Measurements from ENCODE around the gene LHCGR.
"Not testable (repeated sequence)": the region's sequence is repeated elsewhere in the genome, so short reads cannot be mapped to it uniquely, and the experiment has no call there.

LHCGR gene

DNA sequence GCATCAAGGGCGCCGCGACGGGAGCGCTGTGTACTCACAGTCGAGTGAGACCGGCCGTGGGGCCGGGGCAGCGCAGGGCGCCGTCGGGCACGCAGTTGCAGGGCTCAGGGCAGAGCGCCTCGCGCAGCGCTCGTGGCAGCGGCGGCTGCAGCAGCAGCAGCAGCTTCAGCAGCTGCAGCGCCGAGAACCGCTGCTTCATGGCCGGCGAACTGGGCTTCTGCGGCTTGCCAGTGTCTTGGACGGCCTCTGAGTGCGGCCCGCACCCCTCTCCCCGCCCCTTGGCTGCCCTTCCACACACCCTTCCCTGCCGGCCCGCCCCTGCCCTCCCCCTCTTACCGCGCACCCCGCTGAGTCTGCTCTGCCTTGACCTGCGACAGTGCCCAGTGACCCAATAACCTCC is at the start of gene LHCGR:
Gene LHCGR, minus strand, starts transcription at position 252 of the 400 bp plus-strand sequence. Its CDS starts 53 bp downstream, at position 199.
- no peak for DNase-seq

DNA sequence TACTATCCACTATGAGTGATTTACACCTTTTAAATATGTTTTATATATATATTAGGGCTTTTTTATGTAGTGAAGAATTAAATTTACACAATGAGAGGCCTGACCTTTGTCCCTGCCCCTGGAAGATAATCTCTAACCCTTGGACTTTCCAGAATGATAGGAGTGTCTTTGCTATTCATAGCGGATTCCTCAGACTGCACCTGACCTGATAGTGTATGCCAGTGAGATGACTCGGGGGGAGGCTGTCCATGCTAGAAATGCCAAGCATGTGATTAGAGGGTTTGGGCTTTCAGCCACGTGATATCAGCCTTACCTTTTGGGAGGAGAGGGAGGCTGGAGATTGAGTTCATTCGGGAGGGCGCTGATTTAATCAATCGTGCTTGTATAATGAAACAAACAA is 44.1 kb upstream of the LHCGR start:
- DNase-seq: no peak

DNA sequence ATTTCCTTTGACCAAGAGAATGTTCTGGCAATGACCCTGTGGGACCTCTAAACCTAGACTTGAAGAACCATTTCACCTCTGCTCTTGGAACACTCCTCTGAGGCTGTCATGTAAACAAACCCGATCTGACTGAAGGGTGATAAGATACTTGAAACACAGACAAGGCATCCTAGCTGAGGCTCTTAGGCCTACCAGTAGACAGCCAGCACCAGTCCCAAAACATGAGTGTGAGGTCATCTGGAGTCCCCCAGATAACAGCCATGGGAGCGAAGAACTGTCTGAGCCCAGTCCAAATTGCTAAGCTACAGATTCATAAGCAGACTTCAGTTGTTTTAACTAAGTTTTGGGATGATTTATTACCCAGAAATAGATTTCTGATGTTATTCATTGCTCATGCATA is 39.5 kb upstream of the LHCGR start:
- no peak for DNase-seq

DNA sequence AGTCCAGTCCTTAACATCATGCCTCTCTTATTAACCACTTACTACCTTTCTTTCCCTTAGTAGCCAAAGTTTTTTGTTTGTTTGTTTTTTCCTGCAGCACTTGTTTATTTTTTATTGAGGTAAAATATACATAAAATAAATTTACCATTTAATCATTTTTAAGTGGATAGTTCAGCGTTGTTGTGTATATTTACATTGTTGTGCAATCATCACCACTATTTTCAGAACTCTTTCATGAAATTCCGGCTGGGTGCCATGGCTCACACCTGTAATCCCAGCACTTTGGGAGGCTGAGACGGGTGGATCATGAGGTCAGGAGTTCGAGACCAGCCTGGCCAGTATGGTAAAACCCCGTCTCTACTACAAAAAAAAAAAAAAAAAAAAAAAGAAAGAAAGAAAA is 38.1 kb upstream of the LHCGR start:
- DNase-seq: no peak

DNA sequence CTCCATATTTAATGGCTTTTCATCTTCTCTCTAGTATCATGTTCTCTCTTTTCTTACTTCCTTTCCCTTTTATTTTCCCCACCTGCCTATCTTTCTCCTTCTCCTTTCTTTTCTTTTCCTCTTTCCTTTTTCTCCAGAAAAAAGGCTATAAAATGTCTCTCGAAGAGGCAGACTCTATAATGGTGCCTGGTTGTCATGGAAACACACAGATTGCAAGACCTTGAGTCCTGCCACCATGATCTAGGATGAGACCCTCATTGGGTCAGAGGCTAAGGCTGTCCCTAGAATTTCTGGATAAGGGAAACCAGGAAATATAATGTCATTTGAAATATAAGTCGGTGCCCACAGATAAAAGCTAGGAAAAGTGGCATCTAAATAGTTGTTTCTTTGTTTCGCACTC is 36.5 kb upstream of the LHCGR start:
- DNase-seq: no peak

DNA sequence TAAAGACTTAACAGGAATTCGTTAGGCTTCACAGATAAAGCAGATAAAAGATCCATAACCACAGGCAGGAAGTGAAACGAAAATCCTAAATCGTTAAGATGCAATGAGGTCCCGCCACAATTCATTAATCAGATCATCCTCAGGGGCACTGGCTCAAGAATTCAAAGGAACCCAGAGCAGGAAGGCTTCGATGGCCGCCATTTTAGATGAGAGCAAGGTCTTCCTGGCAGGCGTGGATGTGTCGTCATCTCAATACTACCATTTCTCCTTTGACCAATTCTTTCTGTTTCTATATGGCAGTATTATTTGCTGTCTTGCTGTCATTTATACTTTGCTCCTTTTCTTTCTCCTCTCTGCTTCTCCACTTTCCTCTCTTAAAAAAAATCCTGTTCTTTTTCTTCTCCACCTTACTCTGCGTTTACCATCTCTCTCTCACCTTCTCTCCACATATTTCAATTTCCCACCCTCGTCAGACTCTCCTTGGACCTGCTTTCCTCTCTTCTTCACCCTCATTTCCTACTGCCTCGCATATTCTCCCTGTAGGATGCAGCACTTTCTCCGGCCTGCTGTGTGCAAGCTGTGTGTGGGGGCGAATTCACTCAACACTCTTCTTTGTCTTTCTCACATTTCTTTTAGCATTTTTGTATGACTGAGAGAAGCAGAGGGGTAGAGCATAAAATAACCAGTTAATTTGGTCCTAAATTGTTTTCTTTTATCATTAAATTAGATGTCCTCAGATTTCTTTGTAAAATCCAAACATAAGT is 35.1 kb upstream of the LHCGR start:
- no peak for DNase-seq

DNA sequence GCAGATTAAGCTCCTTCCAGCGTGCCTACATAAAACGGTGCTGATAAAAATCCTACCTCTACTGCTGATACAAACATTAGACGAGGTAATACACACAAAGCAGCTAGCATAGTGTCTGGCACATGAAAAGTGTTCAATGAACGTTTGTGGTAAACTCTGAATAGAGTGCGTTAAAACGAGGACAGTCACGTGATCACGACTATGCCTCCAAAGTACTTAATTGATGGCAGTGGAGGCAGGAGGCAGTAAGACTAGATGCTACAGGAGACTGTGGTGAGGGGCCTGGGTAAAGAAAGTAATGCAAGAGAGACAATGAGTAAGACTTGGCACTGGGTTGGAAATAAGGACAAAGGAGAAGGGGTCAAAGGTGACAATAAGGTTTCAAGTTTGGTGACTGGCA is 32.1 kb upstream of the LHCGR start:
- DNase-seq: no peak

DNA sequence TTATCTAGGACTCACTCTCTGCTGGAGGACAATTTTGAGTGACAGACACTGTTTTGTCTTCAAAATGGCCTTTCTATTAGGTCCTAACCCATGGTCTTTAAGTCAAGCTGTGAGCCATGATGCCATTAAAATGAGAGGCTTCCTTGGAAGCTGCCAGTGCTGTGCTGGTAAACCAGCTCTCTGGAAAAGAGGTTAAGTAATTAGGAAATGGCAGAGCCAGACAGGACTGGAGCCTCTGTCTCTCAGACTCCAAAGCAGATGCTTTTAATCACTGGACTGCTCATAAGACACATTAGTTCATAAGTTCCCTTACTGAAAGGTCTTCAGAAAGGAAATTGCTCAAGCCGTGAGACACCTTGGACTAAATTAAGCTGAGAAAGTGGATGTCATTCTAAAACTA is 25.8 kb upstream of the LHCGR start:
- DNase-seq: no peak

DNA sequence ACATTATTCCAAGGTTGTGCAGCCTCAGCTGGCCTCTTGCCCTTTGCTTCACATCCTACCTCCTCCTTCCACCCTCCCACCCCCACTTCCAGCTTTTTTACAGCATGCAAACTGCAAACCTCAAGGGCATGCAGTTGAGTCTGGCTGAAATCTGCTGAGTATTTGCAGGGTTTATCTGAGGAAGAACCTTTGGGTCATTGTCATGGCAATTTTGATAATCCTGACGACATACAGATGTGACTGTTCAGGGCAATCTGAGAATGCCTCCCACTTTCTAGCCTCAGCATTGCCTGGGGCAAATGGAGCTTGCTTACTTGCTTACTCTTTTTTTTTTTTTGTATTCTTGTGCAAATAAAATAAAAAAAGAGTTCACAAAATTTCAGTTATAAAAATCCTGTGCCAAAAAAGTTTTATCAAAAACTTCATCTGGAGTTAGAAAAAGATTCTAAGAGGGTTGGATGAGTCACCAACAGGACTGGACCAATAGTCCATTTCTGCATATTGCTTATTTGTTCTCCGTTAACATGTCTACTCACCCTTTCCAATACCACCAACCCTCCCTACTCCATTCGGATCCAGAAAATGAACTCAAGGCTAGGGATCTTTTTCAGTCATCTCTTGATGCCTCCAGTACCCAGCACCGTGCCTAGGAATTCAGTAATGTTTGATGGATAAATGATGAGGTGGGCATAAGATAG is 23.6 kb upstream of the LHCGR start:
- no peak for DNase-seq

DNA sequence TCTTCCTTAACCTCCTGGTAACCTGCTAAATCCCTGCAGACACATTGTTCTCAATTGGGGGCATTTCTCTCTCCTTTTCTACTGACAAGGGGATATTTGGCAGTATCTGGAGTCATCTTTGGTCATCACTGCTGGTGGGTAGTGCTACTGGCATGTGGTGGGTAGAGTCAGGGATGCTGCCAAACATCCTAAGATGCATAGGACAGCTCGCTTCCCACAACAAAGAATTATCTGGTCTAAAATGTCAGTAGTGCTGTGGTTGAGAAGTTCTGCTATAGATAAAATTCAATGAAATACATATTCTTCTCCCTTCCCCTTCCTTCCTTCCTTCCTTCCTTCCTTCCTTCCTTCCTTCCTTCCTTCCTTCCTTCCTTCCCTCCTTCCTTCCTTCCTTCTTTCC is 18.7 kb upstream of the LHCGR start:
- DNase-seq: no peak

DNA sequence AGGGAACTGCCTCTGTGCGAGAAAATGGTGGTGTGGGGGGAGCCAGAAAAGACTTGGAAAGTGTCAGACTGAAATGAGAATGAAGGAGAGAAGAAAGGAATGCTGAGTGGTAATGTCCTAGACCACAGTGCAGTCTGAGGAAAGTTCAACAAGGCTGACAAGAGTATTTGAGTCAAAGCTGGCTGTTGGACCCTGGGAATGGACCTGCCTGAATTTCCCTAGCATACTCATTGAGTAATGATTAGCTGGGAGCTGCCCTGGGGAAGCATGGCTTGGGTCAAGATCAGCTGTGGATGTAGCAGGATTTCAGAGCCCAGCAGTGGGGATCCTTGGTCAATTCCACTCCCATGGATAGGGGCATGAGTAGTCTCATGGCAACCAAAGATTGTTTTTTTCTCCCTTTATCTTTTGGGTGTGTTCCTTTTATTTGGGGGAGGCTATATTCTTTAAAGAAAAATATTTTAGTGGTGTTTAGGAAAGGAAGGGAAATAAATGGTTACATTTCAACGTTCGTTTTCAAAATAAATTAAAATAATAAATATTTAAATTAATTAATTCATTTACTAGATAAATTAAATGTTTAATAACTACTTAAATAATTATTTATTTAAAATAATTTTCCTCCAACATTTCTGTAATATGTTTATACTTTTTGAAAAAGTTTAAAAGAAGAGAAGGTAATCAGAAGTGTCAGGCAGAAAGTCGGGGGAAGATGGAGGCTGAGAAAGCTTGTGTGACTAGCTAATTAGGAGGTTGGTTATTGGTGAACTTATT is 15.9 kb upstream of the LHCGR start:
- DNase-seq: no peak

DNA sequence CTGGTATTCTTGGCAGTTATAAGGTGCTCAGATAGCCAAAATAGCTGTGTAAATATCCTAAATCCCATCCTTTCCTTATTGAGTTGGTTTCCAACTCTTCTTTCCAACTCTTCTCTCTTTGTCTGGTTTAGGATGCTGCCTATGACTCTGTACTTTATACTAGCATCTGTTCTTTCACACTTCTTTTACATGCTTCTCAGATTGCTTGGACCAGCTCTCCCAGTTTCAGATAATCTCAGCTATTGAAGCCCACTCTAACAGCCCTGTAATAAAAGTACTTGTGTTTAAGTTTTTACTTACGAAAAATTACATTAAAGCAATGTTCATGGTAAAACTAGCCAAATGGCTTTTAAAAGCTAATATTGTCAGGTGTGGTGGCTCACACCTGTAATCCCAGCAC is 14.7 kb upstream of the LHCGR start:
- DNase-seq: no peak

DNA sequence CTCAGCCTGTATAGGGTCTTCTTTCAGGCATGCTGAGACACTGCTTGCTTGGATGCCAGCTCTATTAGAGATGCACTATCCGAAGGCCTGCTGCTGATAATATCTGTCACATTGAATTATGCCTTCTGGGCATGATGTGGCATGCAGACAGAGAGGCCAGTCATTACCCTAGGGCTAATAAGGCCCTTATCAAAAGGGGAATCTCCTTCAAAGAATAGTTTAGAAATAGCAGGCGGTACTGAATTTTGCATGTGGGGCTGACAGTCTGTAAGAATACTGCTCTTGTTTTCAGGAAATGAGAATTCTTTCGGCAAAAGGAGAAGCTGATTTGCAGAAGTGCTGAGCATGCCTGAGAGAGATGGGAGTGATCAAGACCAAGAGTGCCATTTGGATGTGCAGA is 13.1 kb upstream of the LHCGR start:
- DNase-seq: no peak

DNA sequence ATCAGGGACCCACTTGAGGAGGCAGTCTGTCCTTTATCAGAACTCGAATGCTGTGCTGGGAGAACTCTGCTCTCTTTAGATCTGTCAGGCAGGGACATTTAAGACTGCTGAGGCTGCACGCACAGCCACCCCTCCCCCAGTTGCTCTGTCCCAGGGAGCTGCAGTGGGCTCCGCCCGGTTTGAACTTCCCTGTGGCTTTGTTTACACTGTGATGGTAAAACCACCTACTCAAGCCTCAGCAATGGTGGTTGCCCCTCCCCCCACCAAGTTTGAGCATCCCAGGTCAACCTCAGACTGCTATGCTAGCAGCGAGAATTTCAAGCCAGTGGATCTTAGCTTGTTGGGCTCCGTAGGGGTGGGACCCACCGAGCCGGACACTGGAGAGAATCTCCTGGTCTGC is 11.8 kb upstream of the LHCGR start:
- DNase-seq: no peak

DNA sequence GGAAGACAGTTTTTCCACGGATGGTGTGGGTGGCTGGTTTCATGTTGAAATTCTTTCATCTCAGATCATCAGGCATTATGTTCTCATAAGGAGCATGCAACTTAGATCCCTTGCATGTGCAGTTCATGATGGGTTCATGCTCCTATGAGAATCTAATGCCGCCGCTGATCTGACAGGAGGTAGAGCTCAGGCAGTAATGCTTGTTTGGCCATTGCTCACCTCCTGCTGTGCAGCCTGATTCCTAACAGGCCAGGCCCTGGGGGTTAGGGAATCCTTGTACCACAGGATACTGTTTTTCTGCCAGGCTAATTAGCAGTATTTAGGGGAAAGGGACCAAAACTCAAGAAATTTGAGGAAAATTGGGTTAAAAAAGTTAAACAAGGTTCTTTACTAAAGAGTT is 5.3 kb upstream of the LHCGR start:
- no peak for DNase-seq

DNA sequence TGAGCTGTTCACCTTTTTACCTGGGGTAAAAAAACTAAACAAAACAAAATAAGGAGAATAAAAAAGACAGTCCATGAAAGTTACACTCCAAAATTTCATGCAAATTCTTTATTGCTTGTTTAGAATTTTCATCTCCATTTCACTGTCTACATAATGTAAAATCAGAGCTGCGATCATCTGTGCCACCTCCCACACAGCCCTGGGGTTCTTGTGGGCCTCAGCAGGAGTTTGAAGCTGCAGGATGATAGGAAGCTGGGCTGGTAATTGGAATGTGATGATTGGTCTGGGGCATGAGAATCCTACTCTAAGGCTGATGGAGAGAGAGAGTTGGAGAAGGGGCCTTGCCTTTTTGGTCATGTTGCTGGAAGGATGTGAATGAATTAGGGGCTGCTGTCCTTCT is 4.2 kb upstream of the LHCGR start:
- no peak for DNase-seq

DNA sequence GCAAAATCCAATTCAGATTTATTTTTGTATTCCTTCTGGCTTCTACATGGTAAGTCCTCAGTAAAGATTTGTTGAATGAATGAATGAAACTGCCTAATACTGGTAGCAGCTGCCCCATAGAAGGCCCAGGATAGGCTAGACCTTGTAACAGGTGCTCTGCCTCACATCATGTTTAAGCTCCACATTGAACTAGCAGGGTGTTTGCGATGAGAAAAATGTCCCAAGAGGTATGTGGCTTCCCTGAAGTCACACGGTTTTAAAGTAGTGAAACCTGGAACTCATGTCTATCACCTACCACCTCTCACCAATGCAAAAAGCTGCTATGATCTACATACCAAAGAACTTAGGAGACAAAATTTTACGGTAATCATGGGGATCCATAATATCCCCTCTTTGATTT is 765 bp upstream of the LHCGR start:
- DNase-seq: no peak

DNA sequence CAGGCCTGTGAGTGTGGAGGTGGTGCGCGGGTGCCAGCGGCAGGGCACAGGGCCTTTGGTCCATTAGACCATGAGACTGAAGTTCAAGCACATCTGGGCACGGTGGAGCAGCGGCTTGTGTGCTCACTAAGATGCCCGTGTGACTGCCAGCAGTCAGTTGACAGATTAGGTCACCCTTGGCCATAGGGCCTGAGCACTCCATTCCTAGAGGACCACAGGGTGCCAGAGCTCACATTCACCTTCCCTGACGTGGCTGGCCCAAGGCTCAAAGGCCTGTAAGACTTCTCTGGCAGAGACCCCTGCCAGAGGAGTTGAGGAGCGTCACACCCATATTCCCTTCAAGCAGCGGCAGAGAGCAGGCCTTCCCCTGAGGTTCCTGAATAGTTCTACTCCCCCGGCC is 650 bp downstream of the LHCGR start:
- no peak for DNase-seq

DNA sequence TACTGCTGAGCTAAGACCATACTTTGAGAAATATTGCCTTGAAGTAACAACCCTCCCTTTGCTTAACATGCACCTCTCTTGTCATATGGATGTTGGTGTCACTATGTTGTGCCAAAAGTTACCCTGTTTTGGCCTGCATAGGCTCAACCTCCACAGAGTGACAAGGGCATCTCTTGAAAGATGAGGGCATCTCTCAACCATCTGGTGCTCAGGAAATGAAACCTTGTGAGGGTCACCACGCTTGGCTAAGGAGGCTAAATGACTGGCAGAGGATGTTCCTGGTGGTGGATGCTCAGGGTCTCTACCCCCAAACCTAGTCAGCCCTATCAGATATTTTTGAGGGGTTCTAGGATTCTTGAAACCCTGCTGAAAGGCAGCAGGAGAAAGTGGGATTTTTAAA is 2.3 kb downstream of the LHCGR start:
- no peak for DNase-seq

DNA sequence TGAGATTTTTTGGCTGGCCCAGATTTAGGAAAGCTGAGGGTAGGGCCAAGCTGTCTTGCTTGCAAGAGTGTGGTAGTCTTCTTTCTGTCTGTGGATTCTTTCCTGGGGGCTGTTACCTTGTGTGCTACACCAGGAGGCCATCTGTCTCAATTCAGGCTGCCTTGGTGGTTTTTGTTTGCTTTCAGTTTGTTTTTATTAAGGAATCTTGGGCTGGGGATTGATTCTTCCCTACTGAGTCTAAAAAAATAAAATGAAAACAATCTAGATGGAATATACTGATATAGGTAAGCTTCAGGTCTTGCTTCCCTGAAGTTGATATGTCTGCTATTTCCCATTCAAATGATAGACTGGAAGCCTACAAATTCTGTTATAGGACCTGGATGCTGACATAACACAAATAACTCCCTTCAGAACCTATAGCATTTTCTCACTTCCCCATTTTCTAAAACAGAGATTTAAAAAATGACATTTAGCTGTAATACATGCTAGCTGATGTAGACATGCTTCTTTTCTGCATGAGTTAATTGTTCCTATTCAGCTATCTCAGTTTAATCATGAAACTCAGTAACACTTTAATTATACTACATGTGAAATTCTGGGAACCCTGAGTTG is 5.3 kb downstream of the LHCGR start:
- DNase-seq: no peak

DNA sequence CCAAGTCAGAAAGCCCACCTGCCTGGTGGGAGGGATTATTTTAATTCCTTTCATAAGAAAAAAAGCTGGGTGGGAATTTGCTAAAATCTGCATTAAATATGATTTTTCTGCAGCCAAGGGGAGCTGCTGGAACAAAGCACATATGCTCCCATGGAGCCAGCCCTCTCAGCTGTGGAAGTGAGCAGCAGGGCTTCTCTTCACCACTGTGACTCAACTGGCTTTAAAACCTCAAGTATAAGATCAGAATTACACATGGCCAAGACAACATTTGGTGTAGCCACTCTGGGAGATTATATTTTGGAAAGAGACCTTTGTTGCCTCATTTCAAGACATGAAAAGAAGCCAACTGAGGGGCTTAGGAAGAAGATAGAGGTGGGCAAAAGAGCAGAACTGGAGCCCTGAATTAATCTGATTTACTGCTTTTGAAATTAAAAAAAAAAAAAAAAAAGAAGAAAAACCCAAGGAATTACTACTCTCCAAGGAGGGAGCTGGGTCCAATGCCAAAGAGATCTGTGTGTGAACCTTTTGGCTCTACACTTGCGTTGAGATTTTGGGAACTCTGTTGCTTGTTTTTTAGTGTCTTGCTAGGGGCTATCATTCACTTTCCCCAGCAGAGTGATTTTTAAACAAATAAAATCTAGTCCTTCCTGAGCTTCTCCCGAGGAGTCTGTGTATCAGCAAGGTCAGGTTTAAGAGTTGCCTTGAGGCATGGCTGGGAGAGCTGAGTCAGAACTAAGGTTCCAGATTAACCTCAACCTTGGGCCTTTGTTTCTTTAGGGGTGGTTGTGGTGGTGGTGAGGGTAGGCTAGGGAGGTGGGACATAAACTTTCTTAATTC is 6.0 kb downstream of the LHCGR start:
- no peak for DNase-seq

DNA sequence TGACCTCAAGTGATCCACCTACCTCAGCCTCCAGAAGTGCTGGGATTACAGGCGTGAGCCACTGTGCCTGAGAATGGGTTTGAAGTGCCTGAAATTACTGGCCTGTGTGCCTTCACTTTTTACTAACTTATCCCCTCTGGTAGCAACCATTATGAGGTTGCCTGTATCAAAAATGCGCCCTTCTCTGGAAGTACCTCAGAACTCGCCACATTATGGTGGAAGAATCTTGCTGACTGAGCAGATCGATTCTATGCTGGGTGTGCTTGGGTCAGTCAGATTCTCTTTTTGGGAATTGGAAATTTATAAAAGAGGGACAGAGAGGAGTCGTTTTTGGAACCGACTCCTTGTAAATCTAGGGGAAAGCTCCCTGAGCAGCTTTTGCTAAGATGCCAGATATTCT is 8.2 kb downstream of the LHCGR start:
- no peak for DNase-seq

DNA sequence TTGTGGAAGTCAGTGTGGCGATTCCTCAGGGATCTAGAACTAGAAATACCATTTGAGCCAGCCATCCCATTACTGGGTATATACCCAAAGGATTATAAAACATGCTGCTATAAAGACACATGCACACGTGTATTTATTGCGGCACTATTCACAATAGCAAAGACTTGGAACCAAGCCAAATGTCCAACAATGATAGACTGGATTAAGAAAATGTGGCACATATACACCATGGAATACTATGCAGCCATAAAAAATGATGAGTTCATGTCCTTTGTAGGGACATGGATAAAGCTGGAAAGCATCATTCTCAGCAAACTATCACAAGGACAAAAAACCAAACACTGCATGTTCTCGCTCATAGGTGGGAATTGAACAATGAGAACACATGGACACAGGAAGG is 16.3 kb downstream of the LHCGR start:
- DNase-seq: not testable (repeated sequence)

Measured in stimulated activated CD4-positive, alpha-beta T cell treated with anti-CD3 and anti-CD28 coated beads, Interleukin-15, amount 100 ng/mL, for 24 hours (primary cell).